HUES48 (cell line): Measurements from ENCODE around the gene TMEM150A.
A peak's percentile ranks its signal among the peaks of the same experiment; 100 is the strongest.

Experiments used
- H3K27ac ChIP-seq: one replicate; pipeline ENCODE4 v1.7.0; 2013; ENCODE audit warnings: low read depth, low read length, inconsistent platforms
- H3K27me3 ChIP-seq: 2 replicates; pipeline ENCODE4 v1.6.1; 2013; ENCODE audit warnings: mild to moderate bottlenecking, low read length; ENCODE audit not compliant: control insufficient read depth, insufficient read depth
- H3K36me3 ChIP-seq: 2 replicates; pipeline ENCODE4 v1.6.1; 2013; ENCODE audit warnings: low read length; ENCODE audit not compliant: control insufficient read depth, insufficient read depth
- H3K4me1 ChIP-seq: 2 replicates; pipeline ENCODE4 v1.6.1; 2013; ENCODE audit warnings: mild to moderate bottlenecking, low read length; ENCODE audit not compliant: control insufficient read depth, insufficient read depth
- H3K4me3 ChIP-seq: 2 replicates; pipeline ENCODE4 v1.5.1; 2013; ENCODE audit warnings: mild to moderate bottlenecking, low read depth, low read length
- H3K9ac ChIP-seq: 2 replicates; pipeline ENCODE4 v1.6.1; 2013; ENCODE audit warnings: mild to moderate bottlenecking, low read depth, low read length, moderate library complexity
- H3K9me3 ChIP-seq: 2 replicates; pipeline ENCODE4 v1.6.1; 2013; ENCODE audit warnings: low read length; ENCODE audit not compliant: control insufficient read depth, insufficient read depth

The TMEM150A gene

DNA sequence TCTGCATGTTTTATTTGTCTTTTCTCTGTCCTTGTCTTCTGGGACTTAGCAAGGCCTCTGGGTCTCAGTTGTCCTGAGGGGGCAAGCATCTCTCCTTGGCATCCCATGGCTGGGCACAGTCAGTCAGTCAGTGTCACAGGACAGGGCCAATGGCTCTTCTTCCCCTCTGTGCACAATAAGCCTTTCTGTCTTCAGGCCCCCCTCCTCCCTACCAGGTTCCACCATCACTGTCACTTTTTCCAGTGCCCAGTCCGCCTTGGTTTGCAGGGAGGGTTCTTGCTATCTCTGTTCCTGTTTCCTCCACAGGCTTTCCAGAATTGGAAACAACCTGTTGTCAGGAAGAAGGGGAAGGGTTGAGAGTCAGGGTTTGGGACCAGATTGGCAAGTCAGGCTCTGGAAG is 20.0 kb downstream of the TMEM150A start:
- H3K27ac ChIP-seq, result no peak overlapping the region
- no peaks in the 10 kb centered on the region for H3K36me3 ChIP-seq
- no peak overlapping the region for H3K4me3 ChIP-seq
- H3K9me3 ChIP-seq, result no peaks in the 10 kb centered on the region
- H3K9ac ChIP-seq, result no peak overlapping the region
- H3K4me1 ChIP-seq, result peaks cover 25% of the 10 kb centered on the region
- peaks cover 33% of the 10 kb centered on the region for H3K27me3 ChIP-seq

DNA sequence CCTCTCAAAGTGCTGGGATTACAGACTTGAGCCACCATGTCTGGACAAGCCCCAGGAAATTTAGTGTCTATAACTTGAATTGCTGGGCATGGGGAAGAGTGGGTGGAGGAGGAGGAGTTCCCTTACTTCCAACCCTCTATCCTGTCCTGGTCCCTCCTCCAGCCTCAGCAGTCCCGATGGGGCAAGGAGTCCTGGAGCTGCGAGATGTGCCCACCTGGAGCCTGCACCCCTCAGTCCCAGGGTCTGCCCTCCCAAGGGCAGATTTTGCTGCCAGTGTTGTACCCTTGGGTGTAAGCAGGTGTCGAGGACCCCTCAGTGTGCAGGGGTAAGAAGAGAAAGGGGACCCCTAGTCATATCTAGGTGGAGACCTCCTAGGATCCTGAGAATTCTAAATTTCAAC is 22.3 kb downstream of the TMEM150A start:
- Histone ChIP-seq H3K4me1 (peaks cover 25% of the 10 kb centered on the region), H3K36me3 (no peaks in the 10 kb centered on the region), H3K27me3 (peaks cover 25% of the 10 kb centered on the region), H3K27ac (peak overlapping the region; percentile 92), H3K4me3 (no peak overlapping the region), H3K9ac (no peak overlapping the region), H3K9me3 (no peaks in the 10 kb centered on the region)

DNA sequence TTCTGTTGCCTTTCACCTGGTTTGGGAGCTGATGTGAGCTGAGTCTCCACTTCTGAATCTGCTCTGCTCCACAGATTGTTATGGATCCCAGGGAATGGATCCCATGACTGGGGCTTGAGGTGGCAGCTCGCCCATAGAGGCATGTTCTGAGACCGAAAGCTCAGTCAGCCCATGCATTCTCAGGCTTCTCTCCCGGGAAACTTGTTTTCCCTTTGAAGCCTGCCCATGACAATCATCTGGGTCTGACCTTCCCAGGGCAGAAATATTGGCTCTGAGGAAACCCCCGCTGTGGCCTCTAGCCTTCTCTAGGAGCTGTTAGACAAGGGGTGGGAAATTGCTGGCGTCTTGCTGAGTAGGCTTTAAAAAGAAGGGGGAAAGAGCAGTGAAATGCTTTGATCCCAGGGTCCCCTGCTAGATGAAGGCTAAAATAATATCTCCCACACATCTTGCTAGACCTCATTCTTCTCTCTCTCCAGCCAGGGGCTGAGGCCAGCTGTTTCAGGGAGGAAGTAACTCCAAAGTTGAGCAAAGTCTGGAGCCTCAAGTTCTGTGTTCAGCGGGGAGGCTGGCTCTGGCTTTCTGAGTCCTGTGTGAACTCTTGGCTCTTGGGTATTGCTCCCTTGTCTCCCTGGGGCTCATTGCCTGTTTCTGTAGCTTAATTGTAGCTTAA is 23.1 kb downstream of the TMEM150A start:
- H3K4me3 ChIP-seq, result no peak overlapping the region
- H3K9me3 ChIP-seq, result no peaks in the 10 kb centered on the region
- H3K27me3 ChIP-seq, result peaks cover 17% of the 10 kb centered on the region
- no peaks in the 10 kb centered on the region for H3K36me3 ChIP-seq
- H3K27ac ChIP-seq, result peak overlapping the region; percentile 92
- H3K4me1 ChIP-seq, result peaks cover 21% of the 10 kb centered on the region
- H3K9ac ChIP-seq, result no peak overlapping the region

DNA sequence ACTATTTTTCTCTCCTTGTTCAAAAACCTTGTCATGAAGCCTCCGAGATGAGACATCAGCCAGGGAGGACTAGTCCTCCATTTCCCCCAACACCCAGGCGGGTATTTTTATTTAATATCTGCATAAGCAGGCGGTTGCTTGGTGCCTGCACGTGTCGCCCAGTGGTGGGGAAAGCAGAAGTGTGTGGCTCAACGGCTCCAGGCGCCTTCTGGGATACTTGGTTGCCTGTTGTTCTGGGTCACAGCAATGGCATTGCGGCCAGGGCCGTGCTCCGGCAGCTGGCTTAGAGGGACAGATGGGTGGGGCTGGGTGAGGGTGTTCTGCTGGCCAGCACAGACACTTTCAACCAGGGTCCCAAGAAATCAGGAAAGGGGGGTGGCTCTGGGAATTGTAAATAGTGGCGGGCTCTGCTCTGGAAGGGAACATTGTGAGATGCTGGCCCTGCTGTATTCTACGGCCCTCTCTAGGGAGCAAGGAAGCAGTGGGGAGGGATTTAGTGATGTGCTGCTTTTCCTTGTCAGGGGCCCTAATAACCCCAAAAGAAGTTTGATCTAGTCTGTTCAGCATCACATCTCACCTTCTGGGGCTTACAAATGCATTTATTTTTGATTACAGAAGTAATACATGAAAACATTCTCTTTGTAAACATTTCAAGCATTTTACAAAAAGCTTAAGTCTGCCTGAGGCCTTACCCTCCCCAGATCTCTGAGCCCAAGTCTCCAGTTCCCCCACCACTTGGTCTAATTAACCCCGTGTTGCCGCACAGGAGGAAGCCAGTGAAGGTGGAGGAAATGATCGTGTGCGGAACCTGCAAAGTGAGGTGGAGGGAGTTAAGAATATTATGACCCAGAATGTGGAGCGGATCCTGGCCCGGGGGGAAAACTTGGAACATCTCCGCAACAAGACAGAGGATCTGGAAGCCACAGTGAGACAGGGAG is 24.0 kb downstream of the TMEM150A start:
- Histone ChIP-seq H3K9me3 (no peaks in the 10 kb centered on the region), H3K27me3 (peaks cover 11% of the 10 kb centered on the region), H3K27ac (peak overlapping the region; percentile 92), H3K9ac (no peak overlapping the region), H3K4me1 (peaks cover 21% of the 10 kb centered on the region), H3K4me3 (peak overlapping the region; percentile 59), H3K36me3 (no peaks in the 10 kb centered on the region)

DNA sequence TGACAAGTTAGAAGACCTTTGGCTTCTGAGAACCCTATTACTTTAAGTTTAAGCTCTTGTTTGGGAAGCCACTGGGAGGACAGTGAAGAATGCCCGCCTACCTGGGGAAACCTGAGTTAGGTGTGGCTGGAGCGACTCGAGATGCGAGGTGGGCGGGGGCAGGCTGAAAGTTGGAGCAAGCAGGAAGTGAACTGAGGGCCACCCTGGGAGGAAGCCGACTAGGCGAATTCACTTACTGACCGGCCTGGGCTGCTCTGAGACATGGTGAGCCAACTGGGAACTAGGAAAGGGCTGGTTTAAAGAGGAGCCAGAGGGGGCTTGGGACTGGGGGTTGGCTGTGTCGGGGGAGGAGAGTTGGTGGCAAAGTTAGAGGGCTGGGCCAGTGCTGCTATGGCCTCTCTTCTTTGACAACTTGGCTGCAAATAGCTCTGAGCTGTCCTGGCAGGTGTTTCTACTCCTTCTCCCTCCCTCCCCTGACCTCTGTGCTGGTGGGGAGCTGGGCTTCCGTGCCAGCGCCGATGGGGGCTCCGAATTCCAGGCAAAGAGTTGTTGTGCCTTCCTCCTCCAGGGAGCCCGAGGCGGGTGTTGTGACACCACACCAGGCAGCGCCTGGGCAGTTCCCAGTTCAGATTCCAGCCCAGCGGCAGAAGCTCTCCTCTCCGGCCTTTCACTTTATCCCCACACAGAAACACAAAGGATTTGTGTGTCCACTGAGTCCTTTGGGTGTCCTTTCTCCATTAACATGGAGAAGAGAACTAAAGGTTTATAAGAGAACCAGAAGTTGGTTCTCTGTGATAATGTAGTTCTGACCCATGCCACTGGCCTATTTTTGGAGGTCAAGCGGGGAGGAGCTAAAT is 24.9 kb downstream of the TMEM150A start, which contains the start of gene VAMP8:
Gene VAMP8 (plus strand): TSS at position 201 of the 857 bp plus-strand sequence. CDS start 61 bp downstream, at position 262.
- H3K9ac ChIP-seq, result peak within 1 kb of the TSS; percentile 2; the same call in 1 of the 2 replicates
- H3K4me1 ChIP-seq, result peaks cover 23% of the 10 kb centered on the region
- H3K27ac ChIP-seq, result peak within 1 kb of the TSS; percentile 92
- H3K4me3 ChIP-seq, result peak within 1 kb of the TSS; percentile 59
- peaks cover 13% of the 10 kb centered on the region for H3K27me3 ChIP-seq
- no peaks in the 10 kb centered on the region for H3K36me3 ChIP-seq
- no peaks in the 10 kb centered on the region for H3K9me3 ChIP-seq

DNA sequence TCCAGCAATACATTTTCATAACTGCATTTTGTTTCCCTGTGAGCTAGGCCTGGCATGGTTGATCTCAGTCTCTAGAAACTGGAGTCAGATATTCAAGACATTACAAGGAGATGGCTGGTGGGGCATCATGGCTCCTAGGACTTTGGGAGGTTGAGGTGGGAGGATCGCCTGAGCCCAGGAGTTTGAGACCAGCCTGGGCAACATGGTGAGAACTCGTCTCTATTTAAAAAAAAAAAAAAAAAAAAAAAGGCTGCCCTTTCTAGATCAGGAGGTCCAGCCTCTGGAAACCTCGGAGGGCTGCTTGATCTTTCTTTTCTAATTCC is 25.5 kb downstream of the TMEM150A start:
- Histone ChIP-seq H3K9me3 (no peaks in the 10 kb centered on the region), H3K4me1 (peaks cover 25% of the 10 kb centered on the region), H3K9ac (no peak overlapping the region), H3K27ac (peak overlapping the region; percentile 92), H3K27me3 (peaks cover 13% of the 10 kb centered on the region), H3K4me3 (peak overlapping the region; percentile 59), H3K36me3 (no peaks in the 10 kb centered on the region)

DNA sequence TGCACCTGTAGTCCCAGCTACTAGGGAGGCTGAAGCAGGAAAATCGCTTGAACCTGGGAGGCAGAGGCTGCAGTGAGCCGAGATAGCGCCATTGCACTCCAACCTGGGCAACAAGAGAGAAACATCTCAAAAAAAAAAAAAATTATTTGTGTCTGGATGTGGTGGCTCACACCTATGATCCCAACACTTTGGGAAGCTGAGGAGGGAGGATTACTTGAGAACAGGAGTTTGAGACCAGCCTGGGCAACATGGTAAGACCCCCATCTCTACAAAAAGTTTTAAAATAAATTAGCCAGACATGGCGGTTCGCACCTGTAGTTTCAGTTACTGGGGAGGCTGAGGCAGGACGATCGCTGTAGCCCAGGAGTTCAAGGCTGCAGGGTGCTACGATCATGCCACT is 26.8 kb downstream of the TMEM150A start:
- Histone ChIP-seq H3K4me1 (peaks cover 25% of the 10 kb centered on the region), H3K4me3 (no peak overlapping the region), H3K36me3 (no peaks in the 10 kb centered on the region), H3K27me3 (peaks cover 26% of the 10 kb centered on the region), H3K27ac (no peak overlapping the region), H3K9ac (no peak overlapping the region), H3K9me3 (no peaks in the 10 kb centered on the region)

DNA sequence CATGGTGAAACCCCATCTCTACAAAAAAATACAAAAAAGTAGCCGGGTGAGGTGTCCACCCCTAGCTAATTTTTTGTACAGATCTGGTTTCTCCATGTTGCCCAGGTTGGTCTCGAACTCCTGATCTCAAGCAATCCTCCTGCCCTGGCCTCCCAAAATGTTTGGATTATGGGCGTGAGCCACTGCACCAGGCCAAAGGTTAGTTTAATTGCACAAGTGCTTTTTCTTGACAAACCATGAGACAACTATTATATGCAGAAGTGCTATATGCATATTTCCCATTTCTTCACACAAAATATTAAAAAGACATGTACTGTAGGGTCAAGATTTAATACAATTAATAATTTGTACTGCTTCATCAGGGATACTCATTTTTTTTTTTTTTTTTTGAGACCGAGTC is 36.2 kb downstream of the TMEM150A start:
- Histone ChIP-seq H3K36me3 (no peaks in the 10 kb centered on the region), H3K9me3 (no peaks in the 10 kb centered on the region), H3K4me1 (no peaks in the 10 kb centered on the region), H3K27ac (no peak overlapping the region), H3K27me3 (peaks cover 19% of the 10 kb centered on the region), H3K9ac (no peak overlapping the region), H3K4me3 (no peak overlapping the region)

DNA sequence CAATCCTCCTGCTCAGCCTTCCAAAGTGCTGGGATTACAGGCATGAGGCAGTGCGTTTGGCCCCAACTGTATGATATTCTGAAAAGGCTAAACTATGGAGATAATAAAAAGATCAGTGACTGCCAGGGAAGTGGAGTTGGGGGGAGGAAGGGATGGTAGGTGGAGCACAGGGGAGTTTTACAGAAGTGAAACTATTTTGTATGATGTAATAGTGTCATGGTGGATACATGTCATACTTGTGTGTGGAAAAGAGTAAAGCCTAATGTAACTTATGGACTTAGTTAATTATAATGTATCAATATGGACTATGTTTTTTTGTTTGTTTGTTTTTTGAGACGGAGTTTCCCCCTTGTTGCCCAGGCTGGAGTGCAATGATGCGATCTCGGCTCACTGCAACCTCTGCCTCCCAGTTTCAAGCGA is 38.3 kb downstream of the TMEM150A start:
- H3K4me1 ChIP-seq, result no peaks in the 10 kb centered on the region
- H3K27me3 ChIP-seq, result peaks cover under 1% of the 10 kb centered on the region; the same call in 1 of the 2 replicates
- H3K9me3 ChIP-seq, result no peaks in the 10 kb centered on the region
- no peak overlapping the region for H3K4me3 ChIP-seq
- H3K27ac ChIP-seq, result no peak overlapping the region
- no peak overlapping the region for H3K9ac ChIP-seq
- peaks cover under 1% of the 10 kb centered on the region; the same call in 1 of the 2 replicates for H3K36me3 ChIP-seq

DNA sequence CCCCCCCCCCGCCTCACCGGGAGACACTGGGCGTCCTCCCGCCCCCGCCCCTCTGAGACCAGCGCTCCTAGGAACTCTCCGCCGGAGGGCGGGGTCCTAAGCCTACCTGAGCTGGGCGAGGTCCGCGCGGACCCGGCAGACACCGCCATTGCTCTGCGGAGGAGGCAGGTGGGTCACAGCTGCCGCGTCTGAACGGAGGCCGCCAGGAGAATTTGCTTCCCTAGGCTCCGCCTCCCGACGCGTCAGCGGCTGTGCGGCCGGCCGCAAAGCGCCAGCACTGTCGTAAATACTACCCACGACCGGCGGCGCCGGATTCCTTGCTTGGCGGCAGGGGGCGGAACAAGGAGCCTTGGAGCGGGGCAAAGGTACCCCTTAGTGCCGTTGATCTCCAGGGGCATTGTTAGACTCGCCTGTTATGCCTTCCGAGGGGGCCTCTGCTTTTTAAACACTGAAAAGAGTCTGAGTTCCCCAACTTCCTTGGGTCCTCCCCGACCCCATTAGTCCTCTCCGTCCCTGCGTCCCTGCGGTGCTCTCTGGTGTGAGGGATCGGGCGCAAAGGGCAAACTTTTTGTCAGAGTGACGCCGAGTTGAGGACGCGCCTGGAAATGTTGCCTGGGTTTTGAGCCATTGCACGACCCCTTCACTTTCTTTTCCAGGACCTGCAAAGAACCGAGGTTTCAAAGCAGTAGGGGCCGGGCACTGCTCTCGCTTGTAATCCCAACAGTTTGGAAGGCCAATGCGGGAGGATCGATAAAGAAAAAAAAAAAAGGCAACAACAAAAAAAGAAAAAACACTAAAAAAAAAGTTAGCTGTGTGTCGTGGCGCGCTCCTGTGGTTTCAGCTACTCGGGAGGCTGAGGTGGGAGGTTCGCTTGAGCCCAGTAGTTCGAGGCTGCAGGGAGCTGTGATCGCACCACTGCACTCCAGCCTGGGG is 41.0 kb downstream of the TMEM150A start, which contains the start of gene GGCX:
Gene GGCX (minus strand): TSS at position 214 of the 933 bp plus-strand sequence. CDS start 65 bp downstream, at position 149.
- Histone ChIP-seq H3K27me3 (no peaks in the 10 kb centered on the region), H3K4me1 (no peaks in the 10 kb centered on the region), H3K4me3 (peak within 1 kb of the TSS; percentile 93), H3K9me3 (no peaks in the 10 kb centered on the region), H3K27ac (peak within 1 kb of the TSS; percentile 97), H3K9ac (peak within 1 kb of the TSS; percentile 96), H3K36me3 (peaks cover 26% of the 10 kb centered on the region)
